PFSK-1 (cell line): ENCODE measurements around the gene NIPAL3.

Experiments
- FOXP2 ChIP-seq: optimal IDR thresholded peaks from 2 replicates; pipeline ENCODE3; 2011; ENCODE audit warnings: borderline replicate concordance, control low read depth, inconsistent platforms; ENCODE audit not compliant: insufficient read depth; ENCODE audit errors: extremely low read length, extremely low read depth
- POLR2AphosphoS5 ChIP-seq: IDR thresholded peaks from 2 replicates; pipeline ENCODE4 v1.6.1; 2012; ENCODE audit warnings: low read depth, mild to moderate bottlenecking, control low read depth, low read length, moderate library complexity
- REST ChIP-seq, 2 experiments: IDR thresholded peaks; 2 replicates each; pipeline versions ENCODE4 v1.6.1 to v1.8.0; 2011 to 2012; ENCODE audit warnings: low read depth in 2 of 2, low read length in 2 of 2, control low read depth in 1 of 2, inconsistent platforms in 1 of 2, mild to moderate bottlenecking in 1 of 2, moderate library complexity in 1 of 2; ENCODE audit not compliant: insufficient read depth in 1 of 2
- SIN3A ChIP-seq: IDR thresholded peaks from 2 replicates; pipeline ENCODE4 v1.6.1; 2012; ENCODE audit warnings: mild to moderate bottlenecking, low read length, moderate library complexity, borderline replicate concordance; ENCODE audit not compliant: insufficient read depth
- TAF1 ChIP-seq: IDR thresholded peaks from 2 replicates; pipeline ENCODE4 v1.6.1; 2012; ENCODE audit warnings: low read length, control low read depth, borderline replicate concordance; ENCODE audit not compliant: insufficient read depth

Gene NIPAL3

GRCh38 chr1:24459551-24460266, 44.1 kb downstream of the NIPAL3 start:
- no peak for TF ChIP-seq TAF1
- TF ChIP-seq SIN3A = no peak
- TF ChIP-seq FOXP2 = no peak
- TF ChIP-seq REST (IDR thresholded peaks at IDR 0.05; ENCODE audit: insufficient read depth in 1 of 2, low read depth in 2 of 2, low read length in 2 of 2) = no peak
- no peak for TF ChIP-seq POLR2AphosphoS5

- TF ChIP-seq TAF1 (no peak), SIN3A (no peak), POLR2AphosphoS5 (no peak), REST (IDR thresholded peaks at IDR 0.05; ENCODE audit: insufficient read depth in 1 of 2, low read depth in 2 of 2, low read length in 2 of 2) (no peak), FOXP2 (no peak)
Measured at GRCh38 chr1:24463776-24464735, 48.5 kb downstream of the NIPAL3 start.

- TF ChIP-seq FOXP2 (no peak), REST (IDR thresholded peaks at IDR 0.05; ENCODE audit: insufficient read depth in 1 of 2, low read depth in 2 of 2, low read length in 2 of 2) (no peak), TAF1 (no peak), POLR2AphosphoS5 (no peak), SIN3A (no peak)
Measured at GRCh38 chr1:24465099-24465498, 49.5 kb downstream of the NIPAL3 start.

- TF ChIP-seq FOXP2 (no peak), SIN3A (no peak), REST (IDR thresholded peaks at IDR 0.05; ENCODE audit: insufficient read depth in 1 of 2, low read depth in 2 of 2, low read length in 2 of 2) (no peak), POLR2AphosphoS5 (no peak), TAF1 (no peak)
Measured at GRCh38 chr1:24465638-24466037, 50.0 kb downstream of the NIPAL3 start.
